HL-60 (cell line): Measurements from ENCODE around the gene IGFLR1.
"Not testable (repeated sequence)": the region's sequence is repeated elsewhere in the genome, so short reads cannot be mapped to it uniquely, and the experiment has no call there.

Source experiments
- GABPA ChIP-seq: IDR thresholded peaks from 2 replicates; pipeline ENCODE4 v1.6.1; 2012; ENCODE audit warnings: low read depth
- POLR2AphosphoS5 ChIP-seq: IDR thresholded peaks from 2 replicates; pipeline ENCODE4 v1.6.1; 2012; ENCODE audit warnings: low read depth
- TF ChIP-seq, protein P1 (sequence below): IDR thresholded peaks from 2 replicates; pipeline ENCODE4 v1.6.1; 2012; ENCODE audit warnings: low read depth; ENCODE audit not compliant: insufficient replicate concordance
- TF ChIP-seq, protein P2 (sequence below): IDR thresholded peaks from one replicate; pipeline ENCODE4 v1.5.1; 2011; ENCODE audit warnings: low read length, control low read depth, inconsistent platforms; ENCODE audit not compliant: insufficient read depth

DNA sequence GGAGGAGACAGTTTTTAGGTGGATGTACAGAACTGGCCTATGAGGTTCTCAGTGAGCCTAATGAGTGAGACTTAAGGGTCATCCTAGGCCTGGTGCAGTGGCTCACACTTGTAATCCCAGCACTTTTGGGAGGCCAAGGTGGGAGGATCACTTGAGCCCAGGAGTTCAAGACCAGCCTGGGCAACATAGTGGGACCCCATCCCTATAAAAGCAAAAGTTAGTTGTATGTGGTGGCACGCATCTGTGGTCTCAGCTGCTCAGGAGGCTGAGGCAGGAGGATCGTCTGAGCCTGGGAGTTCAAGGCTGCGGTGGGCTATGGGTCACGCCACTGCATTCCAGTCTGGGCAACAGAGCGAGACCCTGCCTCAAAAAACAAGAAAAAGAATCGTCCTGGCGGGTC lies 18.1 kb downstream of the IGFLR1 start:
- TF ChIP-seq, protein P1, sequence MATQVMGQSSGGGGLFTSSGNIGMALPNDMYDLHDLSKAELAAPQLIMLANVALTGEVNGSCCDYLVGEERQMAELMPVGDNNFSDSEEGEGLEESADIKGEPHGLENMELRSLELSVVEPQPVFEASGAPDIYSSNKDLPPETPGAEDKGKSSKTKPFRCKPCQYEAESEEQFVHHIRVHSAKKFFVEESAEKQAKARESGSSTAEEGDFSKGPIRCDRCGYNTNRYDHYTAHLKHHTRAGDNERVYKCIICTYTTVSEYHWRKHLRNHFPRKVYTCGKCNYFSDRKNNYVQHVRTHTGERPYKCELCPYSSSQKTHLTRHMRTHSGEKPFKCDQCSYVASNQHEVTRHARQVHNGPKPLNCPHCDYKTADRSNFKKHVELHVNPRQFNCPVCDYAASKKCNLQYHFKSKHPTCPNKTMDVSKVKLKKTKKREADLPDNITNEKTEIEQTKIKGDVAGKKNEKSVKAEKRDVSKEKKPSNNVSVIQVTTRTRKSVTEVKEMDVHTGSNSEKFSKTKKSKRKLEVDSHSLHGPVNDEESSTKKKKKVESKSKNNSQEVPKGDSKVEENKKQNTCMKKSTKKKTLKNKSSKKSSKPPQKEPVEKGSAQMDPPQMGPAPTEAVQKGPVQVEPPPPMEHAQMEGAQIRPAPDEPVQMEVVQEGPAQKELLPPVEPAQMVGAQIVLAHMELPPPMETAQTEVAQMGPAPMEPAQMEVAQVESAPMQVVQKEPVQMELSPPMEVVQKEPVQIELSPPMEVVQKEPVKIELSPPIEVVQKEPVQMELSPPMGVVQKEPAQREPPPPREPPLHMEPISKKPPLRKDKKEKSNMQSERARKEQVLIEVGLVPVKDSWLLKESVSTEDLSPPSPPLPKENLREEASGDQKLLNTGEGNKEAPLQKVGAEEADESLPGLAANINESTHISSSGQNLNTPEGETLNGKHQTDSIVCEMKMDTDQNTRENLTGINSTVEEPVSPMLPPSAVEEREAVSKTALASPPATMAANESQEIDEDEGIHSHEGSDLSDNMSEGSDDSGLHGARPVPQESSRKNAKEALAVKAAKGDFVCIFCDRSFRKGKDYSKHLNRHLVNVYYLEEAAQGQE, result not testable (repeated sequence)
- TF ChIP-seq, protein P2, sequence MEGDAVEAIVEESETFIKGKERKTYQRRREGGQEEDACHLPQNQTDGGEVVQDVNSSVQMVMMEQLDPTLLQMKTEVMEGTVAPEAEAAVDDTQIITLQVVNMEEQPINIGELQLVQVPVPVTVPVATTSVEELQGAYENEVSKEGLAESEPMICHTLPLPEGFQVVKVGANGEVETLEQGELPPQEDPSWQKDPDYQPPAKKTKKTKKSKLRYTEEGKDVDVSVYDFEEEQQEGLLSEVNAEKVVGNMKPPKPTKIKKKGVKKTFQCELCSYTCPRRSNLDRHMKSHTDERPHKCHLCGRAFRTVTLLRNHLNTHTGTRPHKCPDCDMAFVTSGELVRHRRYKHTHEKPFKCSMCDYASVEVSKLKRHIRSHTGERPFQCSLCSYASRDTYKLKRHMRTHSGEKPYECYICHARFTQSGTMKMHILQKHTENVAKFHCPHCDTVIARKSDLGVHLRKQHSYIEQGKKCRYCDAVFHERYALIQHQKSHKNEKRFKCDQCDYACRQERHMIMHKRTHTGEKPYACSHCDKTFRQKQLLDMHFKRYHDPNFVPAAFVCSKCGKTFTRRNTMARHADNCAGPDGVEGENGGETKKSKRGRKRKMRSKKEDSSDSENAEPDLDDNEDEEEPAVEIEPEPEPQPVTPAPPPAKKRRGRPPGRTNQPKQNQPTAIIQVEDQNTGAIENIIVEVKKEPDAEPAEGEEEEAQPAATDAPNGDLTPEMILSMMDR, result not testable (repeated sequence)
- TF ChIP-seq POLR2AphosphoS5, GABPA: not testable (repeated sequence)
